ENCODE results near the gene PCNX1. TPM values are rescaled to one million over a fixed set of nuclear protein-coding genes. Genes with fewer than 3 reads are reported as not detected.
A peak's percentile ranks its signal among the peaks of the same experiment; 100 is the strongest.

The PCNX1 gene
- total and polyA plus RNA-seq, 2 donors (not counting 1 experiment from before 2014, with no cell fraction given) = 17.0 to 84.5 TPM

DNA sequence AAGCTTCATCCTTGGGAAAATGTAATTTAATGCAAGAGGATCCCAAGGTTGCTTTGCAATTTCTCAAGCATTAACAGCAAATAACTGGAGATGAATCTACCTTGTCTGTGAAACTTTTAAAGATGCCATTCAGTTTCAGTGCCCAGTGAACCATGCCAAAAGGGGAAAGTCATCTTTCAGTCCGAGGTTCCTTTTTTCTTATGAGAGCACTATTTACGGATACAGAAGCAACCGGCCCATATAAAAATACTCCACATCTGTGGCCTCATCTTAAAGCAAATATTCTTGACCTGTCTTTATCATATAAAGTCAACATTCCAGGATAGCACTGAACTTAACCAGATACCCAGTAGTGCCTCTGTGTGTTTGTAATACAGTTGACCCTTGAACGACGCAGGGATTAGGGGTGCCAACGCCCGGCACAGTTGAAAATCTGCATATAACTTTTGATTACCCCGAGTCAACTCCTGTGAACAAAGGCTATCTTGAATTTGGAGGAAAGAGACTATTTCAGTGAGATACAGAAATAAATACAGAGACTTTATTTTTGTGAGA, 209.4 kb downstream of the PCNX1 start:
- no peak for TF ChIP-seq CTCF (IDR thresholded peaks at IDR 0.05)
- no peak for TF ChIP-seq EZH2 (IDR thresholded peaks at IDR 0.05; ENCODE audit: borderline replicate concordance, insufficient read depth, low read depth, low read length, poor library complexity, severe bottlenecking)
- peak overlapping the region; percentile 81 for H3K27ac Mint-ChIP-seq
- DNase-seq (peak; percentile 64), ATAC-seq (ENCODE audit: low read depth) (peak; percentile 78)
- peak overlapping the region; percentile 12 for H3K9ac ChIP-seq (ENCODE audit: low read length)
- H3K4me3 ChIP-seq (ENCODE audit: control extremely low read depth in 1 of 5, extremely low read depth in 1 of 5, insufficient read depth in 1 of 5, low read depth in 2 of 5, low read length in 4 of 5) = peak overlapping the region in 1 of 5 experiments; percentile 21
- no peaks in the 10 kb centered on the region for H3K9me3 Mint-ChIP-seq (ENCODE audit: insufficient read depth)
- ChIA-PET CTCF (interaction anchor here (4.8 kb wide), 1 partner anchor 12 kb away, joined by 30 read pairs; no protein-coding TSS in a partner anchor), POLR2A (no interaction called here)
- no peak overlapping the region for H2AFZ ChIP-seq (ENCODE audit: insufficient read depth, low read depth, low read length, poor library complexity, severe bottlenecking)
- peak overlapping the region; percentile 15 to 78 for H3K27ac ChIP-seq (ENCODE audit: low read length in 2 of 2)
- peaks cover 3% of the 10 kb centered on the region in 2 experiments for H3K36me3 ChIP-seq (replicated peaks in 1 of 2; ENCODE audit: control extremely low read depth in 1 of 2, control insufficient read depth in 1 of 2, extremely low read depth in 1 of 2, insufficient read depth in 2 of 2, low read length in 1 of 2)
- H3K4me3 Mint-ChIP-seq = peak overlapping the region; percentile 56
- intact Hi-C loops (cut with micrococcal nuclease) = loop anchor here (10.0 kb wide), 1 partner anchor 198 kb away; no protein-coding TSS in a partner anchor
- no peaks in the 10 kb centered on the region for H4K20me1 ChIP-seq (ENCODE audit: control insufficient read depth, insufficient read depth, low read length, poor library complexity, severe bottlenecking)
- WGBS (ENCODE audit: insufficient coverage) = 0% methylated on average over 2 of the region's 8 CpGs
- H3K79me2 ChIP-seq (ENCODE audit: control insufficient read depth, insufficient read depth, low read length) = no peaks in the 10 kb centered on the region
- H3K4me1 Mint-ChIP-seq = peaks cover 35% of the 10 kb centered on the region
- H3K9me3 ChIP-seq (ENCODE audit: control extremely low read depth in 1 of 3, control insufficient read depth in 2 of 3, insufficient read depth in 1 of 3, low read length in 2 of 3) = no peaks in the 10 kb centered on the region
- peaks cover 22 to 24% of the 10 kb centered on the region in 2 donors for H3K4me1 ChIP-seq (ENCODE audit: control insufficient read depth in 2 of 2, insufficient read depth in 2 of 2, low read length in 2 of 2)
- no peaks in the 10 kb centered on the region for H3K27me3 ChIP-seq (replicated peaks in 1 of 4; ENCODE audit: control extremely low read depth in 1 of 4, control insufficient read depth in 3 of 4, insufficient read depth in 4 of 4, low read length in 3 of 4)
- H3K27me3 Mint-ChIP-seq = no peaks in the 10 kb centered on the region
- H3K4me2 ChIP-seq (replicated peaks; ENCODE audit: low read depth, low read length, poor library complexity, severe bottlenecking) = peak overlapping the region; percentile 59
